Heart left ventricle (tissue), 13 donors: ENCODE measurements around the gene HMGA1.

Experiments used
- CTCF ChIP-seq, 12 donors: fragments of 200-600 bp; sonication (generic) in 4 of 12; IDR thresholded peaks; one replicate each; pipeline versions ENCODE4 v1.5.0 to v1.8.0; 2018 to 2022; ENCODE audit warnings: antibody characterized with exemption in 12 of 12, mild to moderate bottlenecking in 5 of 12
- POLR2A ChIP-seq, 2 donors: fragments of 450-650 bp; IDR thresholded peaks; one replicate each; pipeline ENCODE4 v1.6.1; 2017; ENCODE audit warnings: antibody characterized with exemption in 2 of 2, mild to moderate bottlenecking in 2 of 2, moderate library complexity in 2 of 2
- donor health status: ischemic (EF 13 %, LVEDD 7.1; RV severe dilation, severe dysfunction).
- donor health status: DM: no; HTN: yes; CAD: no.
- donor health status: DM: no; HTN: no; CAD: no.
- donor health status: ischemic (EF 25% LVEDD 6.9; RV normal size, moderate dysfunction).
- donor health status: ischemic (EF 25% LVEDD 5.7; RV mildly dilated, moderate dysfunction).
- donor health status: ischemic (EF 35%, LVEDD 5.7; RV mildly dilated, moderate dysfunction).
- donor health status: nonischemic (EF 11% LVEDD 7.7; RV severe dilation, severe dysfunction).
- donor health status: DM: yes; HTN: yes; CAD: no.
- donor health status: PGD.
- donor health status: ischemic (EF 29% LVEDD 5.4; RV normal size, mild dysfunction).
- donor health status: nonischemic (EF 23%, LVEDD 6.1; RV moderate dilation, normal function).

DNA sequence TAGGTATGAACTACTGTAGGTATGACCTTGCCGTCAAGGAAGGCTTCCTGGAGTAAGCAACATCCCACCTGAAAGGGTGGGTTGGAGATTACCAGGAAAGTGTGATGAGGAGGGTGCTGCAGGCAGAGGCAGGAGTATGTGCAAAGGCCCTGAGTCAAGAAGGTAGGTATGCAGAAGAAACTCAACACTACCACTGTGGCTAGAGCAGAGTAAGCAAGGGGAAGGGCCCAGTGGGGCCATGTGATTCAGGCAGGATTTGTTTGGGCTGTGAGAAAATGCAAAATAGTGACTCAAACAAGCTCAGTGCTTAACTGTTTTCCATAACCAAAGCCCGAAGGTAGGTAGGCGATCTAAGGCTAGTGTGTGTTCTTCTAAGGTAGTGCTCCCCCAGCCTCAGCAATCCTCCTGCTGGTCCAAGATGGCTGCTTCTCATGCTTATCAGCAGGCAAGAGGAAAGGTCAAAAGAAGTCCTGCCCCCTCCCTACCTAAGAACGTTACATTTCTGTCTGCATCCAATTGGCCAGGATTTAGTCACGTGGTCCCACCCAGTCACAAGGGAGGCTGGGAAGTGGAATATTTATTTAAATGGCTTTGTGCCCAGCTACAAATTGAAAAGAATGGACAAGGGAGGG, 36.2 kb upstream of the HMGA1 start:
- TF ChIP-seq CTCF (IDR thresholded peaks at IDR 0.05): no peak
- no peak for TF ChIP-seq POLR2A (IDR thresholded peaks at IDR 0.05)
